Right atrium auricular region (tissue), 2 donors: ENCODE results near the gene MGAT5B. TPM values are rescaled to one million over a fixed set of nuclear protein-coding genes. Genes with fewer than 3 reads are reported as not detected.
"Not testable (repeated sequence)": the region's sequence is repeated elsewhere in the genome, so short reads cannot be mapped to it uniquely, and the experiment has no call there.

Experiments used
- DNase-seq: peaks from one replicate; pipeline ENCODE4 v3.0.0-alpha.2; 2019; ENCODE audit warnings: low spot score
- H3K27ac ChIP-seq, 2 donors: fragments of 200-600 bp; sonication (generic); 1 replicate in 1 of 2; 2 replicates in 1 of 2; pipeline ENCODE4 v1.5.1; 2016 to 2019
- H3K27me3 ChIP-seq, 2 donors: fragments of 200-600 bp; sonication (generic); one replicate each; pipeline versions ENCODE4 v1.5.1 to v1.6.0; 2017 to 2019
- H3K36me3 ChIP-seq: fragments of 200-600 bp; sonication (generic); one replicate; pipeline ENCODE4 v1.5.1; 2016
- H3K4me1 ChIP-seq, 2 donors: fragments of 200-600 bp; sonication (generic); one replicate each; pipeline versions ENCODE4 v1.5.1 to v1.6.0; 2017 to 2019
- H3K4me3 ChIP-seq, 2 donors: fragments of 200-600 bp; sonication (generic); 1 replicate in 1 of 2; 2 replicates in 1 of 2; pipeline ENCODE4 v1.5.1; 2017 to 2019; ENCODE audit warnings: mild to moderate bottlenecking in 1 of 2, moderate library complexity in 1 of 2
- H3K9me3 ChIP-seq, 2 donors: fragments of 200-600 bp; sonication (generic); one replicate each; pipeline ENCODE4 v1.5.1; 2019
- total RNA-seq, 2 donors: library from RNA; depleted of rRNA; stranded (reverse); fragments of >200 nt; gene quantifications; one replicate each; pipeline ENCODE4 v1.1.0, GENCODE V29; 2016
- TF ChIP-seq, protein P1 (sequence below), 2 donors: fragments of 200-600 bp; sonication (generic); IDR thresholded peaks; one replicate each; pipeline ENCODE4 v1.5.1; 2019; ENCODE audit warnings: antibody characterized with exemption in 2 of 2

MGAT5B gene
- total RNA-seq, 2 donors from 2014 or later, result not detected

DNA sequence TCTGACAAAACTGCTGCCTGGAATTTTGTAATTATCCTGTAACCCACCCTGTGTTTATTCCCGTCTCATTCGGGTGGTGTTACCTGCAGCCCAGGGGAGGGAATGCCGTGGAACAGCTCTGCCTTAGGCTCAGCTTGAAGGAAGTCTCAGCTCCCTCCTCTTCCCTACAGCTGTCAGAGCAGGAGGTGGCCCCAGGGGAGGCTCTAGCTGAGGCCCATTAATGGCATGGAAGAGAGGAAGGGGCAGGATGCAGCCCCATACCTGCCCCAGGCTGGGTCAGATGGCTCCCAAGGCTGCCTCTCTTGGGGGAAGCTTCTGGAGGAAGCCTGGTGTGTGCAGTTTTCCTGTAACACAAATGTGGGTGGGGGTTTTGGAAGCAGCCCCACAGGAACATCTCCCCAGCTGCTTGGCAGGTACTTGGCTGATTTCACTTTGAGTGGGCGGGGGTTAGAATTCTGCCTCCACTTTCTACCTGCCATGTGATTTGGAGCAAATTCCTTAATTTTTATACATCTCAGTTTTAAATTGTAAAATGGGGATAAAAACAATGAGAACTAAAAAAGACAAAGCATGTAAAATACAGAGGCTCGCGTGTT is 103.9 kb downstream of the MGAT5B start:
- no peak overlapping the region for H3K27ac ChIP-seq
- H3K36me3 ChIP-seq, result no peaks in the 10 kb centered on the region
- no peak overlapping the region for H3K4me3 ChIP-seq
- no peak for DNase-seq
- TF ChIP-seq, protein P1, sequence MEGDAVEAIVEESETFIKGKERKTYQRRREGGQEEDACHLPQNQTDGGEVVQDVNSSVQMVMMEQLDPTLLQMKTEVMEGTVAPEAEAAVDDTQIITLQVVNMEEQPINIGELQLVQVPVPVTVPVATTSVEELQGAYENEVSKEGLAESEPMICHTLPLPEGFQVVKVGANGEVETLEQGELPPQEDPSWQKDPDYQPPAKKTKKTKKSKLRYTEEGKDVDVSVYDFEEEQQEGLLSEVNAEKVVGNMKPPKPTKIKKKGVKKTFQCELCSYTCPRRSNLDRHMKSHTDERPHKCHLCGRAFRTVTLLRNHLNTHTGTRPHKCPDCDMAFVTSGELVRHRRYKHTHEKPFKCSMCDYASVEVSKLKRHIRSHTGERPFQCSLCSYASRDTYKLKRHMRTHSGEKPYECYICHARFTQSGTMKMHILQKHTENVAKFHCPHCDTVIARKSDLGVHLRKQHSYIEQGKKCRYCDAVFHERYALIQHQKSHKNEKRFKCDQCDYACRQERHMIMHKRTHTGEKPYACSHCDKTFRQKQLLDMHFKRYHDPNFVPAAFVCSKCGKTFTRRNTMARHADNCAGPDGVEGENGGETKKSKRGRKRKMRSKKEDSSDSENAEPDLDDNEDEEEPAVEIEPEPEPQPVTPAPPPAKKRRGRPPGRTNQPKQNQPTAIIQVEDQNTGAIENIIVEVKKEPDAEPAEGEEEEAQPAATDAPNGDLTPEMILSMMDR (IDR thresholded peaks at IDR 0.05), result no peak
- no peaks in the 10 kb centered on the region for H3K9me3 ChIP-seq
- peaks cover 5 to 12% of the 10 kb centered on the region in 2 donors for H3K27me3 ChIP-seq
- peaks cover 0 to 16% of the 10 kb centered on the region in 2 donors for H3K4me1 ChIP-seq

DNA sequence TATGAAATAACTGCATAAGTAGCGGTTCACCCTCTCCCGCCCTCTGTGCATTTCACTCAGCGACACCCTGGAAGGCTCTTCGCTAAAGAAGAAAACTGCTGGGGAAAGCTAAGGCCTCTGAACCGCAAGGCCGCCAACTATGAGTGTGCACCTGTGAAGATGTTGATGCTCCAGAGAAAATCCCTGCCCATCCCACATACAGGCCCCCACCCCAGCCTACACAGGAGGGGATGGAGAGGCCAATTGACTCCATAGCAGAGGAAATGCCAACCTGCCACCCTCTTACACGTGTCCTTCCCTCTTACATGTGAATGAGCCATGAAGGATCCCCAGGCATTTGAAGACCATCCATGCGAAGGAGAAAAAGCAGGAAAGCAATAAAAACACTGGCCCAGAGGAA is 104.8 kb downstream of the MGAT5B start:
- H3K27me3 ChIP-seq, result peaks cover 5 to 9% of the 10 kb centered on the region in 2 donors
- no peak overlapping the region for H3K4me3 ChIP-seq
- TF ChIP-seq, protein P1 (IDR thresholded peaks at IDR 0.05), result no peak
- no peaks in the 10 kb centered on the region for H3K36me3 ChIP-seq
- H3K9me3 ChIP-seq, result no peaks in the 10 kb centered on the region
- no peak for DNase-seq
- H3K27ac ChIP-seq, result no peak overlapping the region
- peaks cover 0 to 16% of the 10 kb centered on the region in 2 donors for H3K4me1 ChIP-seq

DNA sequence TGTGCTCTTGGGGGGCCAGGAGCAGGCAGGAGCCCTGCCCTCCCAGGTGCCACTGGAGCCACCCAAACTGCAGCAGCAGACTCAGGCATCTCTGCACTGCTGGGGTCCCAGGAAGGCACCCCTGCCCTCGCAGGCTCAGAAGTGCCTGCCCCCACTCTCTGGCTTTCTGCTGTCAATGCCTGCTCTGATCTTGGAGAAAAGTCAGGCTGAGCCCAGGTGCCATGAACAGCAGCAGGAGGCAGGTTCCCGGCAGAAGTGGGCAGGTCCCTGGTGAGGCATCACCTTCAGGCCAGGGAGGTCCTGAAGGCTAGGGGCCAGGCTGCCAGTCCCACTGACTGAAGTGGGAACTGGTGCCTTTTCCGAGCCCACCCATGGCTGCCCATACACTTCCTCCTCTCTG is 106.5 kb downstream of the MGAT5B start:
- no peak for DNase-seq
- peaks cover 0 to 2% of the 10 kb centered on the region in 2 donors for H3K27me3 ChIP-seq
- no peak overlapping the region for H3K27ac ChIP-seq
- TF ChIP-seq, protein P1 (IDR thresholded peaks at IDR 0.05), result no peak
- H3K36me3 ChIP-seq, result no peaks in the 10 kb centered on the region
- H3K9me3 ChIP-seq, result no peaks in the 10 kb centered on the region
- H3K4me1 ChIP-seq, result peaks cover 0 to 3% of the 10 kb centered on the region in 2 donors
- H3K4me3 ChIP-seq, result no peak overlapping the region

DNA sequence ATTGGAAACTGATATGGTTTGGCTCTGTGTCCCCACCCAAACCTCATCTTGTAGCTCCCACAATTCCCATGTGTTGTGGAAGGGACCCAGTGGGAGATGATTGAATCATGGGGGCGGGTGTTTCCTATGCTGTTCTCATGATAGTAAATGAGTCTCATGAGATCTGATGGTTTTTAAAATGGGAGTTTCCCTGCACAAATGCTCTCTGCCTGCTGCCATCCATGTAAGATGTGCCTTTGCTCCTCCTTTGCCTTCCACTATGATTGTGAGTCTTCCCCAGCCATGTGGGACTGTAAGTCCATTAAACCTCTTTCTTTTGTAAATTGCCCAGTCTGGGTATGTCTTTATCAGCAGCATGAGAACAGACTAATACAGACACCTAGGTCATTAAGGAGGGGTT is 109.8 kb downstream of the MGAT5B start:
- not testable (repeated sequence) for DNase-seq, H3K27me3 ChIP-seq, H3K36me3 ChIP-seq, H3K4me1 ChIP-seq, H3K4me3 ChIP-seq, H3K9me3 ChIP-seq, H3K27ac ChIP-seq

DNA sequence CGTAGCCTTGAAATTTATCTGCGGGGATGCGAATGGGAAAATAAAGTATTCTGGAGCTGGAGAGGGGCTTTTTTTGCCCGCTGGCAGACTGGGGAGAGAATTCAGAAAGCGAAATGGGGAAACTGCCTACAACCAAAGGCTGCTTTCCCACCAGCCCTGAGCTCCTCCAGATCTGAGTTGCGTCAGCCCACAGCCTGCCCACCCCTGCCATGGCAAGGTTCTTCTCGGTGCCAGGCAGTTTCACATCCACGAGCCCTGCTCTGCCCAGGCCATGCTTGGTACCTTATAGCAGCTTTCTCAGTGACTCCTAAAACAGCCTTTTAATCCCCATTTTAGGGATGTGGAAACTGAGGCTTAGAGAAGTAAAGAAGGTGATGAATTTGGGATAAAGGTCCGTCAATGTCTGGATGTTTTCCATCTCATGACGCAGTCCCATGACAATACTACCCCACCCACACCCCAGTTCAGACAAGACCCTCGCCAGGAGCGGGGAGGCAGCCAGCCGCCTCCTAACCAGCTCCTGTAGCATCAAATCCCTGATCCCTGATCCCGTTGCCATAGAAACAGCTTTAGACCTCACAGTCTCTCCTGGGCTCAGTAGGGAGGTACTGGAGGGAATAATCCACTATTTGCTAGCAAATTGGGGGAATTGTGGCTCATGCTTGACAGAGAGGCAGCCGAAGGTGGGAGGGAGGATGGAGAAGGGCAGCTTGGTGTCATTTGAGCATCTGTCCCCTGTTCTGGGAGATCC is 113.5 kb downstream of the MGAT5B start:
- Histone ChIP-seq H3K27me3 (no peaks in the 10 kb centered on the region), H3K27ac (no peak overlapping the region), H3K4me1 (no peaks in the 10 kb centered on the region), H3K9me3 (no peaks in the 10 kb centered on the region), H3K36me3 (no peaks in the 10 kb centered on the region), H3K4me3 (no peak overlapping the region)
- DNase-seq, result no peak
- TF ChIP-seq, protein P1 (IDR thresholded peaks at IDR 0.05), result no peak

DNA sequence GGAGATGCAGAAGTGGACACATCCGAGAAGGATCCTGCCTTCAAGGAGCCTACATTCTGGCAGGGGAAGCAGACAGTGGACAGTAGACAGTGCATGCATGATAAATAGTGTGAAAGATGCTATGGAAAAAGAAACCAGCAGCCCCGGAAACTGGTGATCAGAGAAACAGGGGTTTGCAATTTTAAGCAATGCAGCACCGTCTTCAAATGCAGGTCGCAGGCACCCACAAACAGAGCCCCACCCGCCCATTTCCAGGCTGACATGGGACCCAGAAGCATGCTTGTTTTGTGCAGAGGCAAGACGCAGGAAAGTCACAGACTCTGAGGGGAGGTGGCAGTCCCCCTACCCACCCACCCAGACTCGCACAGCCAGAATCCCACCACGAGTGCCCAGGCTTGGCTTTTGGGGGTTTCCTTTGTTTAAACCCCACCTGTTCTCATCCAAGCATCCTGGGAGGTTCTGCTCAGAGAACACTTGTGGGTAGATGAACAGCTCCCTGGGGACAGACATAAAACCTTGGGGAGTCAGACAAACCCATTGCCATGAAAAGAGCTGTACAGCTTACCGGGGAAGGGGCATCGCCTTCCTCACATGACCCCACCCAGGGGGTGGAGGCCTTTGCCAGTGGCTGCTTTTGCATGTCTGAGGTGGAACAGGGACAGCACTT is 114.3 kb downstream of the MGAT5B start:
- H3K4me3 ChIP-seq, result no peak overlapping the region
- no peaks in the 10 kb centered on the region for H3K9me3 ChIP-seq
- DNase-seq, result no peak
- no peaks in the 10 kb centered on the region for H3K36me3 ChIP-seq
- H3K4me1 ChIP-seq, result no peaks in the 10 kb centered on the region
- H3K27ac ChIP-seq, result no peak overlapping the region
- TF ChIP-seq, protein P1 (IDR thresholded peaks at IDR 0.05), result no peak
- no peaks in the 10 kb centered on the region for H3K27me3 ChIP-seq
